KG1 (cell line): ENCODE measurements around the gene SELENON.

Experiments
- DNase-seq: peaks from one replicate; lab custom pipeline; 2025; lab: John Stamatoyannopoulos, UW

SELENON gene

GRCh38 chr1:25810341-25811299 lies 10.6 kb downstream of the SELENON start:
- peak; percentile 65 for DNase-seq

- no peak for DNase-seq
Observed at GRCh38 chr1:25811384-25812082, 11.5 kb downstream of the SELENON start.

- DNase-seq = no peak
Observed at GRCh38 chr1:25813071-25813733, 13.2 kb downstream of the SELENON start.

- DNase-seq = no peak
Observed at GRCh38 chr1:25813734-25814471, 13.9 kb downstream of the SELENON start.

GRCh38 chr1:25814549-25815087 lies 14.6 kb downstream of the SELENON start:
- no peak for DNase-seq

- DNase-seq = no peak
Observed at GRCh38 chr1:25815208-25816111, 15.5 kb downstream of the SELENON start.

- DNase-seq = no peak
Observed at GRCh38 chr1:25816112-25816718, 16.2 kb downstream of the SELENON start.

GRCh38 chr1:25817840-25818501 lies 18.0 kb downstream of the SELENON start:
- no peak for DNase-seq

- no peak for DNase-seq
Observed at GRCh38 chr1:25818569-25818968, 18.6 kb downstream of the SELENON start.

GRCh38 chr1:25819491-25820246 lies 19.7 kb downstream of the SELENON start, which contains the start of gene MTFR1L:
TSS of gene MTFR1L (plus strand) at chr1:25819954. CDS start at chr1:25823105, 3,151 bp downstream.
- DNase-seq = peak; percentile 65

- peak; percentile 63 for DNase-seq
Observed at GRCh38 chr1:25820247-25821111, 20.5 kb downstream of the SELENON start.

GRCh38 chr1:25821112-25821476 lies 21.1 kb downstream of the SELENON start:
- DNase-seq = no peak

- no peak for DNase-seq
Observed at GRCh38 chr1:25821630-25822091, 21.7 kb downstream of the SELENON start.

- no peak for DNase-seq
Observed at GRCh38 chr1:25825605-25826004, 25.6 kb downstream of the SELENON start.

- no peak for DNase-seq
Observed at GRCh38 chr1:25826571-25826970, 26.6 kb downstream of the SELENON start.

- no peak for DNase-seq
Observed at GRCh38 chr1:25828491-25828890, 28.5 kb downstream of the SELENON start.

GRCh38 chr1:25829046-25829445 lies 29.1 kb downstream of the SELENON start:
- no peak for DNase-seq
